Endothelial cell (in vitro differentiated cells): ENCODE data around the gene GRPR. TPM values are rescaled to one million over a fixed set of nuclear protein-coding genes. Genes with fewer than 3 reads are reported as not detected.
"Not testable (repeated sequence)": the region's sequence is repeated elsewhere in the genome, so short reads cannot be mapped to it uniquely, and the experiment has no call there.

ENCODE experiments used
- DNase-seq: peaks from one replicate; pipeline ENCODE4 v3.0.0; 2021; ENCODE audit warnings: low spot score
- H3K27ac Mint-ChIP-seq: one replicate; pipeline ENCODE4 v1.8.0; 2021; ENCODE audit warnings: mixed read lengths, inconsistent platforms; ENCODE audit not compliant: unreplicated experiment
- H3K27me3 Mint-ChIP-seq: one replicate; pipeline ENCODE4 v1.8.0; 2021; ENCODE audit warnings: mild to moderate bottlenecking, moderate library complexity, mixed read lengths, inconsistent platforms; ENCODE audit not compliant: unreplicated experiment
- H3K36me3 Mint-ChIP-seq: one replicate; pipeline ENCODE4 v1.8.0; 2021; ENCODE audit warnings: mild to moderate bottlenecking, low read depth, mixed read lengths, inconsistent platforms; ENCODE audit not compliant: unreplicated experiment
- H3K4me1 Mint-ChIP-seq: one replicate; pipeline ENCODE4 v1.8.0; 2021; ENCODE audit warnings: mild to moderate bottlenecking, mixed read lengths, inconsistent platforms; ENCODE audit not compliant: unreplicated experiment
- H3K4me3 Mint-ChIP-seq: one replicate; pipeline ENCODE4 v1.8.0; 2021; ENCODE audit warnings: mild to moderate bottlenecking, mixed read lengths, inconsistent platforms; ENCODE audit not compliant: unreplicated experiment
- H3K9me3 Mint-ChIP-seq: one replicate; pipeline ENCODE4 v1.8.0; 2021; ENCODE audit warnings: mixed read lengths, inconsistent platforms; ENCODE audit not compliant: unreplicated experiment
- CTCF ChIP-seq: fragments of 200-600 bp; sonication (generic); IDR thresholded peaks from one replicate; pipeline ENCODE4 v1.5.0; 2021; ENCODE audit warnings: antibody characterized with exemption; ENCODE audit not compliant: unreplicated experiment
- total RNA-seq: library from RNA; stranded (reverse); fragmentation: NEBNext Ultra II Directional; extraction: Animal tissue kit (Norgen Biotek cat#: 25700); gene quantifications from one replicate; pipeline ENCODE4 v1.2.1, GENCODE V29; 2021; ENCODE audit not compliant: unreplicated experiment

GRPR gene
- total RNA-seq, 1 donor from 2014 or later, result 0.54 TPM

- Mint-ChIP-seq H3K27me3 (no peaks in the 10 kb centered on the region), H3K9me3 (no peaks in the 10 kb centered on the region), H3K36me3 (no peaks in the 10 kb centered on the region), H3K4me1 (no peaks in the 10 kb centered on the region), H3K4me3 (no peak overlapping the region), H3K27ac (no peak overlapping the region)
- no peak for TF ChIP-seq CTCF
- no peak for DNase-seq
These were observed 22.3 kb downstream of the GRPR start for GRCh38 chrX:16145656-16146055.

- Mint-ChIP-seq H3K27ac (no peak overlapping the region), H3K27me3 (no peaks in the 10 kb centered on the region), H3K36me3 (no peaks in the 10 kb centered on the region), H3K9me3 (no peaks in the 10 kb centered on the region), H3K4me1 (no peaks in the 10 kb centered on the region), H3K4me3 (no peak overlapping the region)
- TF ChIP-seq CTCF, result no peak
- DNase-seq, result no peak
These were observed 25.5 kb downstream of the GRPR start for GRCh38 chrX:16148896-16149295.

GRCh38 chrX:16155581-16156096 lies 32.3 kb downstream of the GRPR start:
- Mint-ChIP-seq H3K27ac (no peak overlapping the region), H3K4me3 (no peak overlapping the region), H3K9me3 (no peaks in the 10 kb centered on the region), H3K4me1 (no peaks in the 10 kb centered on the region), H3K27me3 (no peaks in the 10 kb centered on the region), H3K36me3 (no peaks in the 10 kb centered on the region)
- TF ChIP-seq CTCF, result no peak
- no peak for DNase-seq

- H3K27ac Mint-ChIP-seq, result no peak overlapping the region
- no peaks in the 10 kb centered on the region for H3K36me3 Mint-ChIP-seq
- no peaks in the 10 kb centered on the region for H3K4me1 Mint-ChIP-seq
- TF ChIP-seq CTCF, result no peak
- H3K9me3 Mint-ChIP-seq, result no peaks in the 10 kb centered on the region
- H3K27me3 Mint-ChIP-seq, result no peaks in the 10 kb centered on the region
- no peak overlapping the region for H3K4me3 Mint-ChIP-seq
- DNase-seq, result no peak
These were observed 33.4 kb downstream of the GRPR start for GRCh38 chrX:16156692-16157331.

GRCh38 chrX:16160729-16161128 lies 37.4 kb downstream of the GRPR start:
- Mint-ChIP-seq H3K4me3 (no peak overlapping the region), H3K27me3 (no peaks in the 10 kb centered on the region), H3K9me3 (no peaks in the 10 kb centered on the region), H3K4me1 (peaks cover 3% of the 10 kb centered on the region), H3K27ac (no peak overlapping the region), H3K36me3 (no peaks in the 10 kb centered on the region)
- no peak for DNase-seq
- TF ChIP-seq CTCF, result no peak

GRCh38 chrX:16161173-16161572 lies 37.8 kb downstream of the GRPR start:
- H3K4me1 Mint-ChIP-seq, H3K4me3 Mint-ChIP-seq, H3K27ac Mint-ChIP-seq, H3K9me3 Mint-ChIP-seq, H3K36me3 Mint-ChIP-seq, DNase-seq, H3K27me3 Mint-ChIP-seq: not testable (repeated sequence)
